ENCODE measurements around the gene IGF2BP1. TPM values are rescaled to one million over a fixed set of nuclear protein-coding genes. Genes with fewer than 3 reads are reported as not detected.
"Not testable (repeated sequence)": the region's sequence is repeated elsewhere in the genome, so short reads cannot be mapped to it uniquely, and the experiment has no call there.

The IGF2BP1 gene
- total RNA-seq, 1 experiment from 2014 or later, result 6.4 TPM

DNA sequence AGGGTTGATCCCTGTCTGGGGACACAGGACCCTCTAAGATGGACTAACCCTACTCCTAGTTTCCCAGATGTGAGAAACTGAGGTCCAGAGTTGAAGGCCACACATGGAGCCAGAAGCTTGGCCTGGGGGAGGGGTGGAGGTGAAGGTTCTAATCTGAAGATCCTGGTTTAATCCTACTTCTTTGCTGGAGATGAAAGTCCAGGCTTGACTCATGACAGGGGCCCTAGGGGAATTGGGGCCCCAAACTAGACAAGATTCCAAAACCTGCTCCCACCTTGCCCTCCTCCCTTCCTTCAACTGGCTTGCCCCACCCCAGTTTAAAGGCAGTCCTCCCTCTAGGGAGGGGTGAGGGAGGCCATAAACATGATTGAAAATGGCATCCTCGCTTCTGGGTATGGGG, 21.6 kb downstream of the IGF2BP1 start:
- no peak for DNase-seq (ENCODE audit: low read depth)

- no peak for DNase-seq (ENCODE audit: low read depth)
These were observed 23.4 kb downstream of the IGF2BP1 start for GRCh38 chr17:49020609-49021008.

- DNase-seq (ENCODE audit: low read depth), result peak; percentile 48
These were observed 24.0 kb downstream of the IGF2BP1 start for GRCh38 chr17:49021095-49021767.

DNA sequence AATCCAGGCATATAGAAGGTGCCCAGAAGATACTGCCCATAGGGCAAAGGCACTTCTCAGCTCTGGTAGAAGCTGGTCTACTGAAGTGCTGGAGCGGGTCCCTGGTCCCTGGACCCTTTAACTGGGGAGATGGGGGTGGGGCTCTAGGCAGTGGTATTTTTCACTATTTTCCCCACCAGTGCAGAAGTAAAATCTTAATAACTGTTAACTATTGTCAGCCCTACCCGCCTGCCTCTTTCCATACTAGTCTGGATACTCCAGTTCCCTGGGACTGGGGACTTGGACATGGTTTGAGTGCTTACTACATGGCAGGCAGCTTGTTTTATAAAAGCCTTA, 24.6 kb downstream of the IGF2BP1 start:
- DNase-seq (ENCODE audit: low read depth), result no peak

- DNase-seq (ENCODE audit: low read depth), result peak; percentile 86
These were observed 25.3 kb downstream of the IGF2BP1 start for GRCh38 chr17:49022391-49022941.

- no peak for DNase-seq (ENCODE audit: low read depth)
These were observed 27.3 kb downstream of the IGF2BP1 start for GRCh38 chr17:49024523-49024922.

DNA sequence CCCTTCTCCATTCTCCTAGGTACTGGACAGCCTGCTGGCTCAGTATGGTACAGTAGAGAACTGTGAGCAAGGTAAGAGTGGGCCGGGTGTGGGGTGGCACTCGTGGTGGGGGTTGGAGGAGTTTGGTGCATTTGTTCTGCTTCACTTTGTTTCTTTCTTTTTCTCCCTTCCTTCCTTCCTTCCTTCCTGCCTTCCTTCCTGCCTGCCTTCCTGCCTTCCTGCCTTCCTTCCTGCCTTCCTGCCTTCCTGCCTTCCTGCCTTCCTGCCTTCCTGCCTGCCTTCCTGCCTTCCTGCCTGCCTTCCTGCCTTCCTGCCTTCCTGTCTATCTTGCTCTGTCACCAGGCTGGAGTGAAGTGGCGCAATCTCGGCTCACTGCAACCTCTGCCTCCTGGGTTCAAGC, 29.3 kb downstream of the IGF2BP1 start:
- DNase-seq (ENCODE audit: low read depth), result not testable (repeated sequence)

DNA sequence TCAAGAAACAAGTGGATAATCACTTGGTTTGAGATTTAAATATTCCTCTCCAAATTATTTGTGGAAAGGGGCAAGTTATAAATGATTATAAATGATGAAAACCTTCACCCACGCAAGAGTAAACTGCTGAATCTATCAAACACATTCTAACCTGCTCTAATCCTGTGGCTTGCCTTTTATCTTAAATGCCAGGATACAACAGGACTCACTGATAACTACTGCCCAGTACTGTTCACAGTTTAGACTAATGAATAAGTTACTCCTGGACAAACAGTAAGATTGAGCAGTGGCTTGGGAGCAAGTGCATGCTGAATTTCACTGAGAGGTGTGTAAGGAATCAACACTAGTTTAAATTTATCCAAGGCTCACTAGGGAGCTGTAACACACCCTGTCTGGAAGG, 31.1 kb downstream of the IGF2BP1 start:
- DNase-seq (ENCODE audit: low read depth), result no peak

GRCh38 chr17:49029801-49030200, 32.6 kb downstream of the IGF2BP1 start:
- no peak for DNase-seq (ENCODE audit: low read depth)

GRCh38 chr17:49031965-49032928, 35.1 kb downstream of the IGF2BP1 start:
- DNase-seq (ENCODE audit: low read depth), result peak; percentile 77

GRCh38 chr17:49035470-49036269, 38.5 kb downstream of the IGF2BP1 start:
- peak; percentile 61 for DNase-seq (ENCODE audit: low read depth)

DNA sequence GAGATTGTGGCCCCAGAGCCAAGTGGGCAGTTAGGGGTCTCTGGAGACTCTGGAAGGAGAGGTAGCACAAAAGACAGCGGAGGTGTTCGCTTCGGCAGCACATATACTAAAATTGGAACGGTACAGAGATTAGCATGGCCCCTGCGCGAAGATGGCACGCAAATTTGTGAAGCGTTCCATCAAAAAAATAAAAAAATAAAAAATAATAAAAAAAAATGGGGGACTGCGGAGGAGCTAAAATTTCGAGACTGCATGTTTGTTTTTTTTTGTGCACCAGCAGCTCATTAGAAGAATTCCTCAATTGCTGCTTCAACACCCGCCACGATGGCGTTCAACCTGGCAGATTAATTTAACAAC, 39.1 kb downstream of the IGF2BP1 start:
- DNase-seq (ENCODE audit: low read depth), result no peak

DNA sequence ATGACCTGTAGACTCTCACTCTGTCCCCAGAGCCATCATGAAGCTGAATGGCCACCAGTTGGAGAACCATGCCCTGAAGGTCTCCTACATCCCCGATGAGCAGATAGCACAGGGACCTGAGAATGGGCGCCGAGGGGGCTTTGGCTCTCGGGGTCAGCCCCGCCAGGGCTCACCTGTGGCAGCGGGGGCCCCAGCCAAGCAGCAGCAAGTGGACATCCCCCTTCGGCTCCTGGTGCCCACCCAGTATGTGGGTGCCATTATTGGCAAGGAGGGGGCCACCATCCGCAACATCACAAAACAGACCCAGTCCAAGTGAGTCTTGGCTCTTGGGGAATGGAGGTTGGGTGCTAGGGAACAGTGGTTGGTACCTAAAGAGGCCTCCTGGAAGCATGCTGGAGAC, 41.0 kb downstream of the IGF2BP1 start:
- DNase-seq (ENCODE audit: low read depth), result no peak

DNA sequence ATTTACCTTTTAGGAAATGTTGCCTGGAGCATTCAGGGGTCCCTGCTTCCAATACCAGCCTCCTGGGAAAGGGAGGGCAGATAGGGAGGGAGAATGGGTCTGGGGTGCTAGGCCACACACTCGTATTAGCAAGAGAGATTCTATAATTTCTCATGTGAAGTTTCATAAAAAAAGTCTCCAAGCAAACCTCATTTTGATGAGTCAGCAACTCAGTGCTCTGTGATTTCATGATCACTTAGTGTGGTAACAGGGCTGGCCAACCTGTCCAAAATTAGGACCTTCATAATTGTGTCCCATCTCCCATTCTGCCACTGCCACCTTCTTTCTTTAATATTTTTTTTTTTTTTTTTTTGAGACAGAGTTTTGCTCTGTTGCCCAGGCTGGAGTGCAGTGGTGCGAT, 41.4 kb downstream of the IGF2BP1 start:
- DNase-seq (ENCODE audit: low read depth), result no peak

DNA sequence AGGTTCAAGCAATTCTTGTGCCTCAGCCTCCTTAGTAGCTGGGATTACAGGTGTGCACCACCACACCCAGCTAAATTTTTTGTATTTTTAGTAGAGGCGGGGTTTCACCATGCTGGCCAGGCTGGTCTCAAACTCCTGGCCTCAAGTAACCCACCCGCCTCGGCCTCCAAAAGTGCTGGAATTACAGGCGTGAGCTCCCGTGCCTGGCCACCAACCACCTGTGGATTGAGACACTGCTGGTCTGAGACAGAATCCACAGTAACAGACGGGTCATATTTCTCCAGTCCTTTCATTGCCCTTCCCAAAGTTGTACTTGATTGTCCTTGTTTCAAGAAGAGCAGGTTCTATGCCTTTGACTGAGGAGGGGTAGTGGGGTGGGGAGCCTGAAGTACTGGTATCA, 42.3 kb downstream of the IGF2BP1 start:
- not testable (repeated sequence) for DNase-seq (ENCODE audit: low read depth)

DNA sequence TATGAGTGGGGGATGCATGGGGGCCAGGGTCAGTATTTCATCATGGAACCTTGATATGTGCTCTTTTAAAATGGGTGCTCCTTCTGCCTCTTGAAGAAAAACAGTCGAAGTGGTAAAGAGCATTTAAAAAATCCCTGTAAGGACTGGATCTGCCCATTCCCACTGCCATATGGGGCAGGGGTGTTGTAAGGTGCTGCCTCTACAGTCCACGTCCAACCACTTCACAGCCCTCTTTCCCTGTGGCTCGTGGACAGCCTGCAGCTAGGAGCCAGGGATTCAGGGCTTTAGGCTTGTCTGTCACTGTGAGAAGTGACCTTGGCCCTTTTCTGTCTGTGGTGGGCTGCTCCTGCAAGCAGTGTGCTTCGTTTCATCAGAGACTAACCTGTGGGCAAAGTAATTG, 44.3 kb downstream of the IGF2BP1 start:
- no peak for DNase-seq (ENCODE audit: low read depth)

- DNase-seq (ENCODE audit: low read depth), result no peak
These were observed 48.2 kb downstream of the IGF2BP1 start for GRCh38 chr17:49045376-49045775.

GRCh38 chr17:49046912-49047311, 49.7 kb downstream of the IGF2BP1 start:
- DNase-seq (ENCODE audit: low read depth), result no peak

DNA sequence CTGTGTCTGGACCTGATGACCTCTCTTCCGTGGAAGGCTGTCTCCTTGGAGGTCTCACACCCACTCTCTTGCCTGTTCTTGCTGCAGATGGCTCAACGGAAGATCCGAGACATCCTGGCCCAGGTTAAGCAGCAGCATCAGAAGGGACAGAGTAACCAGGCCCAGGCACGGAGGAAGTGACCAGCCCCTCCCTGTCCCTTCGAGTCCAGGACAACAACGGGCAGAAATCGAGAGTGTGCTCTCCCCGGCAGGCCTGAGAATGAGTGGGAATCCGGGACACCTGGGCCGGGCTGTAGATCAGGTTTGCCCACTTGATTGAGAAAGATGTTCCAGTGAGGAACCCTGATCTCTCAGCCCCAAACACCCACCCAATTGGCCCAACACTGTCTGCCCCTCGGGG, 52.1 kb downstream of the IGF2BP1 start:
- no peak for DNase-seq (ENCODE audit: low read depth)

- DNase-seq (ENCODE audit: low read depth), result no peak
These were observed 53.4 kb downstream of the IGF2BP1 start for GRCh38 chr17:49050611-49051010.

DNA sequence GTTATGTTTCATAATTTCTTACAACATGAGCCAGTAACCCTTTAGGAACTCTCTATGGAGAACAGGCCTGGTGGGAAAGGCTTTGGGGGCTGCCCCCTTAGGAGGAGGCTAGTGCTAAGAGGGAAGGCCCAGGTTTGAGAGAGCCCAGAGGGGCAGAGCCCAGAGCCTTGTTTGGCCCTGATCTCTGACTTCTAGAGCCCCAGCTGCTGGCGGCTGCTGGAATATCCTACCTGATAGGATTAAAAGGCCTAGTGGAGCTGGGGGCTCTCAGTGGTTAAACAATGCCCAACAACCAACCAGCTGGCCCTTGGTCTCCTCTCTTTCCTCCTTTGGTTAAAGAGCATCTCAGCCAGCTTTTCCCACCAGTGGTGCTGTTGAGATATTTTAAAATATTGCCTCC, 54.1 kb downstream of the IGF2BP1 start:
- DNase-seq (ENCODE audit: low read depth), result no peak
